ENCODE measurements around the gene ATAD5. TPM values are rescaled to one million over a fixed set of nuclear protein-coding genes. Genes with fewer than 3 reads are reported as not detected.

Gene ATAD5
- 0.38 and 3.9 TPM in 2 replicates for total RNA-seq

GRCh38 chr17:30831663-30832437 lies at the start of gene ATAD5:
TSS of gene ATAD5 (plus strand) at chr17:30831966. CDS start at chr17:30832348, 382 bp downstream.

GRCh38 chr17:30824356-30825145 lies 7.2 kb upstream of the ATAD5 start, which contains the start of gene CRLF3:
TSS of gene CRLF3 (minus strand) at chr17:30824692. CDS start at chr17:30824651, 41 bp downstream.

DNA sequence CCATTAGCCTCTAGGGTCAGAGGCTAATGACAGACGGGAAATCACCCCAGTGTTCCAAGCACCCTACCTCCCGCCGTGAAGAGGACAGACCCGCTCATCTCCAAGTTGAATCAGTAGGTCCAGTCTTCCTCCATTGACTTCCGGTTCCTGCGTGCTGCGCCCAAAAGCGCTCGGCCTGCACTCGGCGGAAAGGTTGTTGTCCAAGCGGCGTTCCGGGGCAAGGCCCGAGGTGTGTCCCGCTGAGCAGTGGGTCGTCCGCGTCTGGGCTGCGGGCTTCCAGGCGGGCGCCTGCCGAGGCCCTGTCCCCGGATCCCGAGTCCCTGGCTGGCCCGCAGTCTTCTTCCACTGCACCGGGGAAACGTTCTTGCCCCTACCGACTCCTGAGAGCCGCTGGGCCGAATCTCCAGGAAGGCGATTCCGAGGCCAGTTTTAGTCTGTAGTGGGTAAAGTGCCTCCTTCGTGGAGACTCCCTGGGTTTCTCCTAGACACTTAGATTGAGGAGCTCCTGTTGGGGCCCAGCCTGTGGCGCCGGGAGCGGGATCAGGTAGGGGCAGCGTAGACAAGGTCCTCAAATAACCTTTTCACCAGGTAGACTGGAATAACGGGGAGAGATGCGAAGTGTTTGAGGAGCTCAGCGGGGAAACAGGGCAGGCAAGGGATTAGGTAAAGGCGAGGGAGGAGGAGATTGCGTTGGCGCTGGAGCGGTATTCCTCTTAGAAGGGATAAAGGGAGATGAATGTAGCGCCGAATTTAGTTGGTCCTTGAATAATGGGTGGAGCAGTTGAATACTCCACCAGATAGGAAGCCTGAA lies 74.5 kb downstream of the ATAD5 start, which contains the start of gene TEFM:
TSS of gene TEFM (minus strand) at position 138 of the 811 bp plus-strand sequence. CDS start at position 98, 40 bp downstream.

DNA sequence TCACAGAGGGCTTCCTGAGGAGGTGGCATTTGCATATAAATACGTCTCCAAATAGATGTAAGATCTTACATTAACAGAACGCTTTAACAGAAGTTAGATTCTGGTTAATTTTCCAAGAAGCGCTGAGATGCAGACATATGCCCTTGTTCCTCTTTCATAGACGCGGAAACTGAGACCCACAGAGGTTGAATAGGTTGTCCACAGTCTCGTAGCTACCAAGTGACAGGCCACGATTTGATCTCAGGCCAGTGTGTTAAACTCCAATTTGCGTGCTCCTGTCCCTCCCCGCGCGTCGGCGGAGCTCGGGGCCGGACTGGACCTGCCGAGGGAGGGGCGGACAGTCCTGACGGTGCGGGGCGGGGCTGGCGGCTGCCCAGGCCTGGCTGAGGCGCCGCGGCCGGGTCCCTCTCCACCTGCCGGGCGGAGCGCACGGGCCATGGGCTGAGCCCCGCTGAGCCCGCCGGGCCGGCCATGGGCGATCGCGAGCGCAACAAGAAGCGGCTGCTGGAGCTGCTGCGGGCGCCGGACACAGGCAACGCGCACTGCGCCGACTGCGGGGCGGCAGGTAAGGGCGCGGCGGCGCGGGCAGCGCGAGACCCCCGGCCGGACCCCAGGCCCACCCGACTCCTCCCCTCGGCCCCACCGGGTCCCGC lies 89.9 kb downstream of the ATAD5 start, which contains the start of gene ADAP2:
TSS of gene ADAP2 (plus strand) at position 402 of the 653 bp plus-strand sequence. CDS start at position 472, 70 bp downstream.

Other genes starting within 250 kb of the ATAD5 start
- 5.1 and 9.8 TPM in 2 replicates for gene CRLF3, start 7.3 kb upstream of the ATAD5 start, total RNA-seq
- 3.7 and 7.5 TPM in 2 replicates for gene TEFM, start 74.3 kb downstream of the ATAD5 start, total RNA-seq
- gene ADAP2, start 90.0 kb downstream of the ATAD5 start, total RNA-seq, result 2.9 and 4.3 TPM in 2 replicates
- gene RNF135, start 139.1 kb downstream of the ATAD5 start, total RNA-seq, result 14.3 and 16.7 TPM in 2 replicates

Measured in mesangial cell (primary cell).